GM03348 (cell line): ENCODE measurements around the gene DCN.
"Not testable (repeated sequence)": the region's sequence is repeated elsewhere in the genome, so short reads cannot be mapped to it uniquely, and the experiment has no call there.

ENCODE experiments used
- DNase-seq: peaks from one replicate; pipeline ENCODE4 v3.0.0; 2012; ENCODE audit warnings: low spot score

The DCN gene, protein sequence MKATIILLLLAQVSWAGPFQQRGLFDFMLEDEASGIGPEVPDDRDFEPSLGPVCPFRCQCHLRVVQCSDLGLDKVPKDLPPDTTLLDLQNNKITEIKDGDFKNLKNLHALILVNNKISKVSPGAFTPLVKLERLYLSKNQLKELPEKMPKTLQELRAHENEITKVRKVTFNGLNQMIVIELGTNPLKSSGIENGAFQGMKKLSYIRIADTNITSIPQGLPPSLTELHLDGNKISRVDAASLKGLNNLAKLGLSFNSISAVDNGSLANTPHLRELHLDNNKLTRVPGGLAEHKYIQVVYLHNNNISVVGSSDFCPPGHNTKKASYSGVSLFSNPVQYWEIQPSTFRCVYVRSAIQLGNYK

DNA sequence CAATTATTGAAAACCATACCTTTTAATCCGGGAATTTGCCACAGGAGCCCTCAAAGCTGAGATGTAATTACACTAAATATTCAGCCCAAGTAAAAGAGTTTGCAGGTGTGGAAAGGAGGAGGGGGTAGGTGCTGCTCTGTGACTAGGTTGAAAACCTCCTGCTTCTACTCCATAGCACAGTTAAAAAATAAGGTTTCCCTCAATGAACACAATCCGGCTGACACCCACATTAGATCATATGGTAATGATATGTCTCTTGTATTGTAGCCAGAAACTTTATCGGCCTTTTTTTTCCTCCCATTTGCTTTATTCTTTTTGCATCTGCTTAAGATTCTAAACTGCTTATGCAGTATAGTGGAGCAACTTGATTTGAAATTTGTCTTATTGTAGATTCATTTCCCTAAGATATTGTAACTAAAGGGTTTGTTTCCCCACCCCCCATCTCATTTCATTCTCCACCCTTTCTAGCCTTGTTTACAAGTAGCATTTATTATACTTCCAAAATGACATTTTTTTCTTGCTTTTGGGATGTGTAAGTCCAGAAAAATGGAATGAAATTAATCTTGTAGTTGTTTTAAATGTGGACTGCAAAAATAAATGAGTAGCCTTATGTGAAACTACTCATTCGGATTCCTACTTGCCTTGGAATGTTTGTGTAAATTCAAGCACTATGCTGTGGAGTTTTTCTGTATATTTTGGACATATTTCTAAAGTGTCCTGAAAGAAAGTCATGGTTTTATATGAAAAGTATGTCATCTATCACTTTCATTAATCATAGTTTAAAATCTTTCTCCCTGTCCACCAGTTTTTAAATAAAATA, at the start of gene DCN:
TSS of gene DCN (minus strand) at position 182 of the 820 bp plus-strand sequence. CDS start 4,265 bp downstream, outside the sequence.
- no peak for DNase-seq

DNA sequence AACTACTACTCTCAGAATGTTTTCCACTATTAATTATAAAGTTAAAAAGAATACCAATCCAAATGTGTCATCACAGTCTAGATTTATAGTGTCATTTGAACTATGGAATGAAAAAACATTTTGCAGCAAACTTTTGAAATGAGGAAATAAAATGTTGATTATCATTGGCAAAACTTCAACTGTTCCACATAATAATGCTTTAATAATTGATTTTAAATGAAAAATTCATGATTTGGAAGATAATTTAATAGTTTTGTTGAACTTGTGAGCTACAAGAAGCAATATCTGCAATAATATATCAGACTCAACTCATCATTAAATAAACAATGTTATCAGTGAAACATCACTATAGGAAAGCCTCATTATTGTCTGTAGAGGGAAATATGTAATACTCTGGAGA, 48.2 kb upstream of the DCN start:
- DNase-seq, result no peak

DNA sequence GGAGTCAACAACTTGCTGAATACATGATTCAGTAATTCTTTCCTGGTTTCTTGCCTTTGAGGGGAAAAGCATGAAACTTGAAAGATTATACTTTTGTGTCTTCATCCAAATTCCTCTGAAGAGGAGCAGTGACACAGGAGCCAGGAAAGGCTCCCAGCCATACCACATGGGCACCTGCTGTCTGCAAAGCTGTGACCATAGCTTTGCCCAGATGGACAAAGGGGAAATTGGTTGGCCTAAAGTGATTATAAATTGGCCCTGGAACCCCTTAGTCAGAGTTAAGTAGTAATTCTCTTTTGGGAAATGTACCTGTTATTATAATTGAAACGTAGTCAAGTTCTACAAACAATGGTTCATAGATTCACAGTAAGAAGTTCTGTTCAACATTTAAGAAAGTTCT, 44.3 kb upstream of the DCN start:
- no peak for DNase-seq

DNA sequence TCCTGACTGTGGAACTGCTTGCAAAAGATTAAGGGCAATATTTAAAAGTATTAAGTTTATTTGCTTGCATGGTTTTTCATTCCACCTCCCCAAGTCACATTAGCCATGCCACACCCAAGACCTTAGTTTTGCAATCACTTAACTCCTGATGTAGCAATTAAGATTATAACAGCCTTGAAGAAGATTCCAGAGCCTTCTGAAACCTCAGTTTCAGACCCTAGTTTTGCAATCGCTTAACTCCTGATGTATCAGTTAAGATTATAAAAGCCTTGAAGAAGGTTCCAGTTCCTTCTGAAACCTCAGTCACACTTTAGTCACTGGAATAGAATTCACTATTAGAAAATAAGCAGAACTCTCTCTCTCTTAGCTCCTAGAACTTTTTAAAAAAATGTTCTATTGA, 42.7 kb upstream of the DCN start:
- DNase-seq, result peak; percentile 23

DNA sequence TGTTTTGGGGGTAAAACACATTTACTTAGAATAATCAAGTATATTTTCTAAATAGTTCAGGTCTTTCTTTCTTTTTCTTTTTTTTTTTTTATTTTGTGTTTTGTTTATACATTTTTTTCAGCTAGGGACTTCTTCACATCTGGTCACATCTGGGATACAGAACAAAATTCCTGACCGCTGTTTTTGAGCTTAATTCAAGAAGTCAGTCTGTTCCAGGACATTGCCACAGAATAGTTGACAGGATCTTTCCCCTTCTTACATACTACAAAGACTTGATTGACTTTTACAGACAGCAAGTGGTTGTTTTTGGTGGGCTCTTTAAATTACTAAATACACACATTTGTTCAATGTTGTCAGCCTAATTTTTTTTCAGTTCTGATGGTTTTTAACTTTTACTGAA, 41.8 kb upstream of the DCN start:
- DNase-seq, result no peak

DNA sequence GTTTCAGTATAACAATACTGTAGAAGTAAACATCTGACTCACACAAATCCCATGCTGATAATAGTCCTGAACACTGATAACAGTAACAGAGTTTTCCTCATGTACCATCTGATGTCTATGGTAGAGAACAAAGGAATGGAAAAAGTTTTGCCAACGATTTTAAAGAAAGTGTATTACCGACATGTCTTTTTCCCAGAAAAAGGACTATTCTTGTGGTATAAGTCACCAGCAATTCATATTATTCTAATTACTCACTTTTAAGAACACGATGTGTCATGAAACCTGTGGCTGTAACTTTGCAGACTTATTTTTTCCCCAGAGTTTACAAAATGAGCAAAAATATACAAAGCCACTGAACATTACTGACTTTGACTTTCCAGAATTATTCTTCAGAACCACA, 40.1 kb upstream of the DCN start:
- no peak for DNase-seq

DNA sequence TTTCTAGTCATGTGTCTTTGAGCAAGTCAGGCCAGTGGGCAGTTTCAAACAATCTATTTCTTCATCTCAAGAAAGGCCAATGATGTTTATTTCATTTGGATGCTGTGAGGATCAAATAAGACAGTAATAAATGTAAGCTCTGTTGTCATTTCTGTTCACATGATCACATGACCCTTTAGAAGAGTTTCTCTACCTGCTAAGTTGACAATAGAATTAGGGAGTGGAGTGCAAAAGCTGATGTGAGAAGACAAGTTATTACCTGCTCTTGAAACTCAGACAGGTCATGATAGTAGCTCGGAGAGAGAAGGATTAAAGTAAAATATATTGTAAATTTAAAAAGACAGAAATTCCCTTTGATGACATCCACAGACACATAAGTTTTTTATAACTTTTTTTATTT, 37.3 kb upstream of the DCN start:
- no peak for DNase-seq

DNA sequence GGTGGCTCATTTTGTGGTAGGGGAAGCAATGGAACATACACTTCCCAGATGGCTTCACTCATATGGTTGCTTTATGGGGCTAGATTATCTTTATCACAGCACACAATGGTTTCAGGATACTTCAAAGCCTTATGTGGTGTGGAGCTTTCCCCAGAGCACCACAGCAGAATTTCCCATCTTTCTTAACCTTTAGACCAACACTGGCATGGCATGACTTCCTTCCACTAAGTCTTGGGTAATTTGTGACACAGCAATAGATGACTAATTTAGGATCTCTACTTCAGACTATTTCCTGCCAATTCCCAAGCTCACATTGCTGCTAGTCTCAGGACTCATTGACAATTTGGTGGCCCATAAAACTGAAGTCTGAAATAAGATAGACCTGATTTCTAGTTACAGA, 36.9 kb upstream of the DCN start:
- no peak for DNase-seq

DNA sequence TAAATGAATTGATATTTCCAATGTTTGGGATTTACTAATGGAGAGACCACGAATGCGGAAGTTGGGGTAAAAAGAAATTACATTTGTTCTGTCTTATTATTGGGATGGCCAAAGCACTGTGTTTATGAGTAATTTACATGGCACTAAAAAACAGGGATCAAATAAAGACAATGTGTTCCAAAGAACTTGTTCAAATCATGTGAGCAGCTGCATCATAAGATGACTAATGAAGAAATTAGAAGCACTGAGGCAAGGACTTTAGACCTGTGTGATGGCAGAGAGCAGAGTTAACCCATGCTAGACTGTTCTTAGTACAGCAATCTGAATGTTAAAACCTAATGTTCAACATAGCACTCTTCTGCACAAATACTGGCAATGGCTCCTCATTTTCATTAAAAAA, 34.3 kb upstream of the DCN start:
- no peak for DNase-seq

DNA sequence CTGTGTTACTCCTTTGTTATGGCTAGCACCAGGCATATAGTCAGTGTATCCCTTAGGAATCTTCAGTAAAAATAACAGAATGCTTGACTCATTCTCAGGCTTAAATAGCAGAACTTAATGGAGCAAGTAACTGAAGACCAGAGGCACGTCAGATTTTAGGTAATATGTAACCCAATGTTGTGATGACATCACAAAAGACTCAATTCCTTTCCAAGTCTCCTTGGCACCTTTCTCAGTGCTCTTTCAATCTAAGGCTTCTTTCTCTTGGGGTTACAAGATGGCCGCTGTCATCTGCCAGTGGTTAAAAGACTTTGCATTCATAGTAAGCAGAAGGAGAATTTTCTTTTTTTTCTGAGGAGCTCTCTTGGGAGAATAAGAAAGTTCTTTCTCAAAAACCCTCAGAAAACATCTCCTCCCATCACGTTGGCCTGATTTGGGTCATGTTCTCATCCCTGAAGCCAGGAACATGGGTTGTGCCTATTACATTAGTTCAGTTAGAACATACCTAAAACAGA, 33.4 kb upstream of the DCN start:
- DNase-seq, result no peak

DNA sequence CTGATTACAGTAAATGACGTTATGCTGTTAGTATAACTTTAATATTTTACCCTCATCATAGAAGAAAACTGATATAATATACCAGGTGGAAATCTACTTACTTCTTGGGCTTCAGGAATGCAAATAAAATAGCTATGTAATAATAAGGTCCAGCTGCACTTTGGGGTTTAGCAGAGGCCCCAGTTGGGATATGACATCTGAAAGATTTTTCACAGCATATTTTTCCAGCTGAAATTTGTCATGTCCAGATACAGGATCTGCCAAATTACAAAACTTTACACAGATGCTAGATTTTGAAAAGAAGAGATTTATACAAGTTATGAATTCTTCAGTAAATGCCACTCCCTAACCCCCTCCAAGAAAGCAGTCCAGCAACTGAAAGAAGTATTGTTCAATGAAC, 29.2 kb upstream of the DCN start:
- peak; percentile 9 for DNase-seq

DNA sequence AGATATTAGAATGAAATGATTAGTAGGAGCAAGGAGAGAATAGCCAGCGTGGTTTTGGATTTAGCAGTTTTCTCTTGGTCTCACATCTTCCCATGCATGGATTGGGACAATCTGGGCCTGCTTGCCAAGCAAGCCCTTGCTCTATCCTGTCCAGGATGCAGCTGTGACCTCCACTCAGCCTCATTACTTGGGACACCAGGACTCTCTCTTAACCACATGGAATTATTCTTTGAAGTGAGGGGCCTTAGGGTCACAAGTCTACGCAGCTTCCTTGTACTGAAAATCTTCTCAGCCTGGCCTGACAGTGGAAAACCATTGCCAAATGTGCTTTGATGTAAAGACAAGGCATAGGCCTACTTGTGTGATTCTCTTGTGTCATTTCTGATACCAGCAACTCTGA, 28.0 kb upstream of the DCN start:
- no peak for DNase-seq

DNA sequence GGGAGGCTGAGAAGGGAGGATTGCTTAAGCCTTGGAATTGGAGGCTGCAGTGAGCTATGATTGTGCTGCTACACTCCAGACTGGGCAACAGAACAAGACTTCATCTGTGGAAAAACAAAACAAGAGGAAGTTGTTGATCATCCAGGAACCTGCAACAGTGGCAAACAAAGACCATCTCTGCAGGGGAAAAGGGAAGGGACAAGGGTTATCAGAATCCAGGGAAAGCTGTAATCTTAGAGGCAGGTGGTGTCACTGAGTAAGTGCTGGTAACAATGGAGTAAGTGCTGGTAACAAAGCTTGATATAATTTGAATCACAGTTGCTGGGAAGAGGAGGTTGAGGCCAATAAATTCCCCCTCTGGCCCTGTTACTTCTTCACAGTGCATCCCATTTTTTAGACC, 27.5 kb upstream of the DCN start:
- no peak for DNase-seq

DNA sequence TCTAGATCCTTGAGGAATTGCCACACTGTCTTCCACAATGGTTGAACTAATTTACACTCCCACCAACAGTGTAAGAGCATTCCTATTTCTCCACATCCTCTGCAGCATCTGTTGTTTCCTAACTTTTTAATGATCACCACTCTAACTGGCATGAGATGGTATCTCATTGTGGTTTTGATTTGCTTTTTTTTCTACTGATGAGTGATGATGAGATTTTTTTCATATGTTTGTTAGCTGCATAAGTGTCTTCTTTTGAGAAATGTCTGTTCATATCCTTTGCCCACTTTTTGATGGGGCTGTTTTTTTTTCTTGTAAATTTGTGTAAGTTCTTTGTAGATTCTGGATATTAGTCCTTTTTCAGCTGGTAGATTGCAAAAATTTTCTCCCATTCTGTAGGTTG, 24.7 kb upstream of the DCN start:
- not testable (repeated sequence) for DNase-seq

DNA sequence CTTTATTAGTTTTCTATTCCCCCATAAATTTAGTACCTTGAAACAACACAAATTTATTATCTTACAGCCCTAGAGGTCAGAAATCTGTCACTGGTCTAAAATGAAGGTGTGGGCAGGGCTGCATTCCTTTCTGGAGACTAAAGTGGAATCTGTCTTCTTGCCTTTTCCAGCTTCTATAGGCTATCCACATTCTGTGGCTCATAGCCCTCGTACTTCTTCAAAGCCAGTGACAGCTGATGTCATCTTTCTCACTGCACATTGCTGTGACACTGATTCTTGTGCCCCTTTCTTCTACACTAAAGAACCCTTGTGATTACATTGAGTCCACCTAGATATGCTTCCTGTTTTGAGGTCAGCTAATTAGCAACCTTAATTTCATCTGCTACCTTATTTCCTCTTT, 23.2 kb upstream of the DCN start:
- no peak for DNase-seq

DNA sequence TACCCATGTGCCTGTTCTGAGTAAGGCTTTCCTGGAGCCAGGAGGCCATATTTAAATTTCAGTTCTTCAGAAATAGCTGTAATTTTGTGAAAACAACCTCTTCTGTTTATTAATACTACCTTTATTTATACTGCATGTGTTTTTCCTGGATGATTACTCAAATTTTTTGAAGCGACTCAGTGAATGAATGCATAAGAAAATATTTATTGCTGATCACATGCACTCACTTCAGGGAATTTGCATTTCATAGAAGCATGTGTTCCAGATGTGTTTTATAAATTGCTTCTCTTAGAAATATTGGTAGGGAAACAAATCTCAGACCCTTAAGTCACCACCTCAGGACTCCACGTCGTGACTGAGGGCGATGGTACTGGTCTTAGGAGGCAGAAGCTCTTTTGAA, 21.8 kb upstream of the DCN start:
- DNase-seq, result no peak

DNA sequence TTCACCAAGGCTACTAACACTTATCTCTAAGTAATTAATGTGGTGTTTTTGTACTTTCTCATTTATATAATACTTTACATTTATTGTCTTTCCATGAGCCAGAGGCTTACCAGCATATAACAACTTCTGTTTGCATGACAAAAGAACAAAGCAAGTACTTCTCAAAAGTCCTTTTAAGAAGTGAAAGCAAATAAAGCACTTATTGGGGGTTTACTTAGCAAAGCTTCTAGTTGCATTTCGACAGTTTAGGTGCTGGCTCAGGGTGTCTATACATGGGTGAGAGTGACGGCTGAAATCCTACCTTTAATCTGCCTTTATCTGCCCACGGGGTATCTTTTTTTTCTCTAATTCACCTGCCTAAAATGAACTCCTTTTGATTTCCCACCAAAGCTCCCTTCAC, 21.0 kb upstream of the DCN start:
- DNase-seq, result no peak

DNA sequence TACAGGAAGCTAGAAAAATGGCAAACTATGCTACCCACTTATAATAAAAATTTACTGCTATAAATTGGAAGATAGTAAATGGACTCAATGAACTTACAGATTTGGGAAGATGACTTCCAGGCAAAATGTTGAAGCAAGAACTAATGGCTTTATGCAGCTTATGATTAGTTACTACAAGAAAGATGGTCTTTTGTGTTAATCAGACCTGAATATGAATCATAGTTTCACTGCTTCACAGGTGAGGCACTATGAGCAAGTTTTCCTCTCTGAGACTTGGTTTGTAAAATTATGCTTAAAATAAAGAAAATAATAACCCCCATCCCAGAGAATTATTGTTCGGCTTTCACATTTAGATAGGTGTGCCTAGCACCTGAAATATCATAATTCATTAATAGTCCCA, 19.8 kb upstream of the DCN start:
- DNase-seq, result no peak

DNA sequence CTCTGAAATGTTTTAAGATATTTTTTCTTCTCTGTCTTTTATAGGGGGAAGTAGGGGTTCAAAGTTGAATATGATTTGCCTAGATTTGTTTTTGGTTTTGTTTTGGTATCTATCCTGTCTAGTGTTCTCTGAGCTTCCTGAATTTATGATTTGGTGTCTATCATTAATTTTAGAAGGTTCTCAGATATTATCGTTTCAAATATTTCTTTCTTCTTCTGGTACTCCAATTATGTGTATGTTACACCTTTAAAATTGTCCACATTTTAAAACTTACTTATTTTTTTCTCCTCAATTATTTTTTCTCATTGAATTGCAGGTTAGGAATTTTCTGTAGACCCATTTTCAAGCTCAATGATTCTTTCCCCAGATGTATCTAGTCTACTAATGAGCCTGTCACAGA, 13.8 kb upstream of the DCN start:
- no peak for DNase-seq

DNA sequence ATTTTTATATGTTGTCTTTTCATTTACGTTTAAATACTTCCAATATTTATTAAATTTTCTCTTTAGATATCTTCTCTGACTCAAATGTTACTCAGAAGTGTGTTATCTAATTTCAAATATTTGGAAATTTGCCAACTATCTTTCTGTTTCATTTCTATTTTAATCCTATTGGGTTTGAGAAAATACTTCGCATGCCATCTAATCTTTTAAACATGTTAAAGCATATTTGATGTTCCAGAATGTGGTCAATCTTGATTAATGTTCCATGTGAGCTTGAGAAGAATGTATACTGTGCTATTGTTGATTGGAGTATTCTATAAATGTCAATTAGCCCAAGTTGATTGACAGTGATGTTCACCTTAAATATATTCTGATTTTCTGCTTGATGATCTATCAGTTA, 11.9 kb upstream of the DCN start:
- DNase-seq, result no peak

DNA sequence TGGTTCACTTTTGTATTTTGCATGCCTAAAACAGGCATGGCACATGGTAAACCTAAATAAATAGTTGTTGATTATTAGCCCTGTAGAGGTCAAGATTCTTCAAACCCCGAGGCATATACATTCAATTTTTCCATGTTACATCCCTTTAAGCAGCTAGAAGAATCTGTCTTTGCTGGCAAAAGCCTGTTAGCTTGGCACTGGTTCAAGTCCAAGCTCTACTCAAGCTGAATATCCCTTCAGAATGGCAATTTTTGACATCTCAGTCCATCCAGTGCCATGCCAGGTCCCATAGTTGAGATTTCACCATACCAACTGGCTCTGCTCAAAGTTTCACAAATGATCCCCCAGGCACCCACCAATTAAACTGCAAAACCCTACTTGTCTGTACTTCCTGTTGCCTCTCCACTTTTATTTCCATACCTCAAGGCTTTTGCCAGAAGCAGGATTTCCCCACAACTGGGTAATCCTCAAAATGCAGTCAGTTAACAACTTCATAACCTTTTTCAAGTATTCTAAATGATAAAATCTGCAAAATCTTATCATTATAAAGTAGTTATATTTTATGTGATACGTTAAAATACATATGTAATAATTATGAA, 9.0 kb upstream of the DCN start:
- no peak for DNase-seq

DNA sequence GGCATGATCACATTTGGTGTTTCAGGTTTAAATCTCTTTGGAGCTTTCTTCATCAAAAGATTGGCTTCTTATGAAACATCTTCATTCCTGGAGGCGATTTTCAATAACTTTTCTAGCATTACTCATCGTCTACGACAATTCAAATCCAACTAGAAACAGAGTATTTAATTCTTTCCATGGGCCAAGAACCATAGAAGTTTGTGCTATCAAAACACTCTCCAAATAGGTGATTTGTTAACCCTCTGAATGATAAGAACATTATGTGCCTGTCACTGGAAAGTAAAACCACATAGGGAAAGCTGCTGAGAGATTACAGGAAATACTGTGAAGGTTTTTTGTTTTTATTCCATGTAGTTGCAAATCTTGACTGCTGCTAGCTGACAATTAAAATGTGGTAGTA, 6.9 kb upstream of the DCN start:
- DNase-seq, result peak; percentile 22

DNA sequence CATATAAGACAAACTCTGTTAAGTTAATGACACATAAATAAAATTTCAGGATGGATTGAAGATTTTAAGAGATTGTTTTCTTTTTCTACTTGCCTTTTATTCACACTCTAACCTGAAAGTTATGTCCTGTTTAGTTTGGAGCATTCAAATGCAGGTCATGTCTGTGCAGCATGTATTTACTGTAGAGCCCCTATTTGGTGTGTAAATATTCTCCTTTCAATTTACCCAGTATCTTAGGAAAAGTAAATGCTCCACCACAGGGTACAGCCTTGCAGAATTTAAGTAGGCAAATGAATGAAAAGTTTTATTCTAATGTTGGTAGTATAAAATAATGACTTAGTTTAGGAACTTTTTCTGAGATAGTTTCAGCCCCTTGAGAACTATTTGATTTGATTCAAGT, 6.2 kb upstream of the DCN start:
- DNase-seq, result no peak
